Fibroblast of peridontal ligament (primary cell): ENCODE data around the gene PYGO2.

ENCODE experiments used
- DNase-seq: peaks from one replicate; pipeline ENCODE4 v3.0.0-alpha.2; 2010; ENCODE audit errors: extremely low read depth

The PYGO2 gene

GRCh38 chr1:154943649-154944400 lies 17.8 kb downstream of the PYGO2 start:
- DNase-seq: peak; percentile 34

GRCh38 chr1:154941333-154942013 lies 20.1 kb downstream of the PYGO2 start:
- no peak for DNase-seq

- peak; percentile 33 for DNase-seq
Observed at GRCh38 chr1:154940651-154941194, 20.9 kb downstream of the PYGO2 start.

GRCh38 chr1:154940213-154940560 lies 21.4 kb downstream of the PYGO2 start:
- no peak for DNase-seq

- DNase-seq: no peak
Observed at GRCh38 chr1:154938604-154939399, 22.8 kb downstream of the PYGO2 start.

- DNase-seq: no peak
Observed at GRCh38 chr1:154937988-154938386, 23.6 kb downstream of the PYGO2 start.

- DNase-seq: peak; percentile 98
Observed at GRCh38 chr1:154937085-154937987, 24.2 kb downstream of the PYGO2 start.

- peak; percentile 97 for DNase-seq
Observed at GRCh38 chr1:154936555-154937084, 25.0 kb downstream of the PYGO2 start, which contains the start of gene PMVK. TSS of gene PMVK (minus strand) at chr1:154936719. CDS start at chr1:154936685, 34 bp downstream.

- no peak for DNase-seq
Observed at GRCh38 chr1:154935749-154936554, 25.6 kb downstream of the PYGO2 start.

- DNase-seq: no peak
Observed at GRCh38 chr1:154934358-154934948, 27.1 kb downstream of the PYGO2 start.

GRCh38 chr1:154931940-154932487 lies 29.6 kb downstream of the PYGO2 start:
- no peak for DNase-seq

GRCh38 chr1:154926201-154926600 lies 35.4 kb downstream of the PYGO2 start:
- no peak for DNase-seq

- DNase-seq: no peak
Observed at GRCh38 chr1:154925335-154926170, 36.0 kb downstream of the PYGO2 start.

GRCh38 chr1:154923695-154924094 lies 37.9 kb downstream of the PYGO2 start:
- DNase-seq: no peak

GRCh38 chr1:154913273-154913672 lies 48.3 kb downstream of the PYGO2 start:
- no peak for DNase-seq

- DNase-seq: no peak
Observed at GRCh38 chr1:154912755-154913154, 48.8 kb downstream of the PYGO2 start.

- DNase-seq: no peak
Observed at GRCh38 chr1:154911691-154912550, 49.7 kb downstream of the PYGO2 start.
